ENCODE measurements around the gene KCNMA1.

KCNMA1 gene

GRCh38 chr10:76969366-76969948 is 668.2 kb downstream of the KCNMA1 start:
- no peaks in the 10 kb centered on the region for H3K36me3 ChIP-seq (ENCODE audit: insufficient read depth, insufficient read length, low read length)
- H3K4me1 ChIP-seq (ENCODE audit: insufficient read depth, insufficient read length), result peaks cover 2% of the 10 kb centered on the region
- H3K9me3 ChIP-seq (ENCODE audit: insufficient read depth, low read length), result no peaks in the 10 kb centered on the region
- DNase-seq (ENCODE audit: low read depth, low spot score), result no peak
- no peak overlapping the region for H3K9ac ChIP-seq (ENCODE audit: insufficient read length, low read depth)
- TF ChIP-seq SUZ12 (IDR thresholded peaks at IDR 0.05; ENCODE audit: extremely low read depth, insufficient read depth, insufficient read length), result no peak
- no peak for TF ChIP-seq ZNF274 (IDR thresholded peaks at IDR 0.05; ENCODE audit: low read depth, low read length)
- no peak for TF ChIP-seq YY1 (IDR thresholded peaks at IDR 0.05; ENCODE audit: insufficient read depth, insufficient read length)
- no peaks in the 10 kb centered on the region for H3K27me3 ChIP-seq (ENCODE audit: insufficient read depth, insufficient read length)
- H3K4me3 ChIP-seq (ENCODE audit: insufficient read length, low read depth), result no peak overlapping the region

GRCh38 chr10:76968483-76968882 is 669.1 kb downstream of the KCNMA1 start:
- Histone ChIP-seq H3K4me3 (ENCODE audit: insufficient read length, low read depth) (no peak overlapping the region), H3K4me1 (ENCODE audit: insufficient read depth, insufficient read length) (peaks cover 2% of the 10 kb centered on the region), H3K36me3 (ENCODE audit: insufficient read depth, insufficient read length, low read length) (no peaks in the 10 kb centered on the region), H3K9me3 (ENCODE audit: insufficient read depth, low read length) (no peaks in the 10 kb centered on the region), H3K9ac (ENCODE audit: insufficient read length, low read depth) (no peak overlapping the region), H3K27me3 (ENCODE audit: insufficient read depth, insufficient read length) (no peaks in the 10 kb centered on the region)
- no peak for DNase-seq (ENCODE audit: low read depth, low spot score)
- no peak for TF ChIP-seq YY1 (IDR thresholded peaks at IDR 0.05; ENCODE audit: insufficient read depth, insufficient read length)
- TF ChIP-seq SUZ12 (IDR thresholded peaks at IDR 0.05; ENCODE audit: extremely low read depth, insufficient read depth, insufficient read length), result no peak
- TF ChIP-seq ZNF274 (IDR thresholded peaks at IDR 0.05; ENCODE audit: low read depth, low read length), result no peak

- TF ChIP-seq YY1 (IDR thresholded peaks at IDR 0.05; ENCODE audit: insufficient read depth, insufficient read length) (no peak), SUZ12 (IDR thresholded peaks at IDR 0.05; ENCODE audit: extremely low read depth, insufficient read depth, insufficient read length) (no peak), ZNF274 (IDR thresholded peaks at IDR 0.05; ENCODE audit: low read depth, low read length) (no peak)
- Histone ChIP-seq H3K9me3 (ENCODE audit: insufficient read depth, low read length) (no peaks in the 10 kb centered on the region), H3K4me3 (ENCODE audit: insufficient read length, low read depth) (no peak overlapping the region), H3K9ac (ENCODE audit: insufficient read length, low read depth) (no peak overlapping the region), H3K4me1 (ENCODE audit: insufficient read depth, insufficient read length) (no peaks in the 10 kb centered on the region), H3K36me3 (ENCODE audit: insufficient read depth, insufficient read length, low read length) (no peaks in the 10 kb centered on the region), H3K27me3 (ENCODE audit: insufficient read depth, insufficient read length) (no peaks in the 10 kb centered on the region)
- DNase-seq (ENCODE audit: low read depth, low spot score), result no peak
These were observed 674.8 kb downstream of the KCNMA1 start for GRCh38 chr10:76962851-76963250.

GRCh38 chr10:76961841-76962240 is 675.8 kb downstream of the KCNMA1 start:
- TF ChIP-seq SUZ12 (IDR thresholded peaks at IDR 0.05; ENCODE audit: extremely low read depth, insufficient read depth, insufficient read length) (no peak), ZNF274 (IDR thresholded peaks at IDR 0.05; ENCODE audit: low read depth, low read length) (no peak), YY1 (IDR thresholded peaks at IDR 0.05; ENCODE audit: insufficient read depth, insufficient read length) (no peak)
- Histone ChIP-seq H3K36me3 (ENCODE audit: insufficient read depth, insufficient read length, low read length) (no peaks in the 10 kb centered on the region), H3K9ac (ENCODE audit: insufficient read length, low read depth) (no peak overlapping the region), H3K9me3 (ENCODE audit: insufficient read depth, low read length) (no peaks in the 10 kb centered on the region), H3K4me1 (ENCODE audit: insufficient read depth, insufficient read length) (no peaks in the 10 kb centered on the region), H3K27me3 (ENCODE audit: insufficient read depth, insufficient read length) (no peaks in the 10 kb centered on the region), H3K4me3 (ENCODE audit: insufficient read length, low read depth) (no peak overlapping the region)
- no peak for DNase-seq (ENCODE audit: low read depth, low spot score)

- Histone ChIP-seq H3K9me3 (ENCODE audit: insufficient read depth, low read length) (no peaks in the 10 kb centered on the region), H3K9ac (ENCODE audit: insufficient read length, low read depth) (no peak overlapping the region)
- TF ChIP-seq ZNF274 (IDR thresholded peaks at IDR 0.05; ENCODE audit: low read depth, low read length), result no peak
- TF ChIP-seq YY1 (IDR thresholded peaks at IDR 0.05; ENCODE audit: insufficient read depth, insufficient read length), result no peak
- no peak for TF ChIP-seq SUZ12 (IDR thresholded peaks at IDR 0.05; ENCODE audit: extremely low read depth, insufficient read depth, insufficient read length)
These were observed 678.5 kb downstream of the KCNMA1 start for GRCh38 chr10:76959111-76959510.

GRCh38 chr10:76954838-76955237 is 682.8 kb downstream of the KCNMA1 start:
- H3K27me3 ChIP-seq (ENCODE audit: insufficient read depth, insufficient read length), result no peaks in the 10 kb centered on the region
- no peaks in the 10 kb centered on the region for H3K4me1 ChIP-seq (ENCODE audit: insufficient read depth, insufficient read length)
- H3K9me3 ChIP-seq (ENCODE audit: insufficient read depth, low read length), result no peaks in the 10 kb centered on the region
- H3K36me3 ChIP-seq (ENCODE audit: insufficient read depth, insufficient read length, low read length), result no peaks in the 10 kb centered on the region
- no peak overlapping the region for H3K9ac ChIP-seq (ENCODE audit: insufficient read length, low read depth)
- TF ChIP-seq ZNF274 (IDR thresholded peaks at IDR 0.05; ENCODE audit: low read depth, low read length), result no peak
- TF ChIP-seq YY1 (IDR thresholded peaks at IDR 0.05; ENCODE audit: insufficient read depth, insufficient read length), result no peak
- TF ChIP-seq SUZ12 (IDR thresholded peaks at IDR 0.05; ENCODE audit: extremely low read depth, insufficient read depth, insufficient read length), result no peak
- no peak overlapping the region for H3K4me3 ChIP-seq (ENCODE audit: insufficient read length, low read depth)
- no peak for DNase-seq (ENCODE audit: low read depth, low spot score)

More at GRCh38 chr10:76959111-76959510, 678.5 kb downstream of the KCNMA1 start:
- DNase-seq (ENCODE audit: low read depth, low spot score), result no peak
- Histone ChIP-seq H3K4me1 (ENCODE audit: insufficient read depth, insufficient read length) (no peaks in the 10 kb centered on the region), H3K4me3 (ENCODE audit: insufficient read length, low read depth) (no peak overlapping the region), H3K27me3 (ENCODE audit: insufficient read depth, insufficient read length) (no peaks in the 10 kb centered on the region), H3K36me3 (ENCODE audit: insufficient read depth, insufficient read length, low read length) (no peaks in the 10 kb centered on the region)

GRCh38 chr10:76950354-76950753 is 687.3 kb downstream of the KCNMA1 start:
- DNase-seq (ENCODE audit: low read depth, low spot score), result no peak
- H3K9ac ChIP-seq (ENCODE audit: insufficient read length, low read depth), result no peak overlapping the region
- TF ChIP-seq SUZ12 (IDR thresholded peaks at IDR 0.05; ENCODE audit: extremely low read depth, insufficient read depth, insufficient read length) (no peak), YY1 (IDR thresholded peaks at IDR 0.05; ENCODE audit: insufficient read depth, insufficient read length) (no peak)
- H3K4me3 ChIP-seq (ENCODE audit: insufficient read length, low read depth), result no peak overlapping the region
- H3K36me3 ChIP-seq (ENCODE audit: insufficient read depth, insufficient read length, low read length), result no peaks in the 10 kb centered on the region
- H3K4me1 ChIP-seq (ENCODE audit: insufficient read depth, insufficient read length), result no peaks in the 10 kb centered on the region
- H3K27me3 ChIP-seq (ENCODE audit: insufficient read depth, insufficient read length), result no peaks in the 10 kb centered on the region
- no peaks in the 10 kb centered on the region for H3K9me3 ChIP-seq (ENCODE audit: insufficient read depth, low read length)

Measured in NT2/D1 (cell line).